Measurements from ENCODE around the gene PFDN6. TPM values are rescaled to one million over a fixed set of nuclear protein-coding genes. Genes with fewer than 3 reads are reported as not detected.

The PFDN6 gene
- total RNA-seq, 1 donor from 2014 or later = 52.1 TPM

- H3K4me3 Mint-ChIP-seq (ENCODE audit: low read depth) = peak overlapping the region; percentile 99
- TF ChIP-seq, protein P1, sequence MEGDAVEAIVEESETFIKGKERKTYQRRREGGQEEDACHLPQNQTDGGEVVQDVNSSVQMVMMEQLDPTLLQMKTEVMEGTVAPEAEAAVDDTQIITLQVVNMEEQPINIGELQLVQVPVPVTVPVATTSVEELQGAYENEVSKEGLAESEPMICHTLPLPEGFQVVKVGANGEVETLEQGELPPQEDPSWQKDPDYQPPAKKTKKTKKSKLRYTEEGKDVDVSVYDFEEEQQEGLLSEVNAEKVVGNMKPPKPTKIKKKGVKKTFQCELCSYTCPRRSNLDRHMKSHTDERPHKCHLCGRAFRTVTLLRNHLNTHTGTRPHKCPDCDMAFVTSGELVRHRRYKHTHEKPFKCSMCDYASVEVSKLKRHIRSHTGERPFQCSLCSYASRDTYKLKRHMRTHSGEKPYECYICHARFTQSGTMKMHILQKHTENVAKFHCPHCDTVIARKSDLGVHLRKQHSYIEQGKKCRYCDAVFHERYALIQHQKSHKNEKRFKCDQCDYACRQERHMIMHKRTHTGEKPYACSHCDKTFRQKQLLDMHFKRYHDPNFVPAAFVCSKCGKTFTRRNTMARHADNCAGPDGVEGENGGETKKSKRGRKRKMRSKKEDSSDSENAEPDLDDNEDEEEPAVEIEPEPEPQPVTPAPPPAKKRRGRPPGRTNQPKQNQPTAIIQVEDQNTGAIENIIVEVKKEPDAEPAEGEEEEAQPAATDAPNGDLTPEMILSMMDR (IDR thresholded peaks at IDR 0.05; ENCODE audit: unreplicated experiment) = no peak
Observed at GRCh38 chr6:33323623-33323948, 34.2 kb downstream of the PFDN6 start.

DNA sequence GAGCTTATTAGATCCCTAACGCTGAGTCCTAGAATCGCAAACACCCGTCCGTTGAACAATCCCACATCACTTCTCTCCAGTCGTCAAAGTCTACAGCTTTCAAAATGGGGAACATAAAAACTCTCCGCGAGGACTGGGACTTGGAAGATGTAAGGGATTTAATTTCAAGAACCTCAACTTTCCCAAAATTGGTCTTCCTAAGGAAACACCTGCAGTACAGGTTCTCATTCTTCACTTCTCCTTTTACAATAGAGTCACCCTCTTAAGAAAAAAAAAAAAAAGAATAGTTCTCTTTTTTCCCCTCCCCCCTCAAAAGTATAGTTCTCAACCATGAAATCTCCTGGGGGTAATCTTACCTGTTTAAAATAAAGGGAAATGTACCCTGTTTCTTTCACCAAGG, 34.7 kb downstream of the PFDN6 start:
- Mint-ChIP-seq H3K9me3 (ENCODE audit: low read depth) (no peaks in the 10 kb centered on the region), H3K36me3 (ENCODE audit: insufficient read depth) (peaks cover 12% of the 10 kb centered on the region), H3K27me3 (no peaks in the 10 kb centered on the region), H3K4me3 (ENCODE audit: low read depth) (peak overlapping the region; percentile 99), H3K27ac (peak overlapping the region; percentile 92), H3K4me1 (ENCODE audit: low read depth) (peaks cover 21% of the 10 kb centered on the region)
- DNase-seq (ENCODE audit: low spot score, unreplicated experiment) = no peak
- TF ChIP-seq, protein P1 (IDR thresholded peaks at IDR 0.05; ENCODE audit: unreplicated experiment) = no peak

More at GRCh38 chr6:33323623-33323948, 34.2 kb downstream of the PFDN6 start:
- peaks cover 24% of the 10 kb centered on the region for H3K4me1 Mint-ChIP-seq (ENCODE audit: low read depth)
- H3K9me3 Mint-ChIP-seq (ENCODE audit: low read depth) = no peaks in the 10 kb centered on the region
- peak overlapping the region; percentile 92 for H3K27ac Mint-ChIP-seq
- H3K36me3 Mint-ChIP-seq (ENCODE audit: insufficient read depth) = peaks cover 15% of the 10 kb centered on the region
- H3K27me3 Mint-ChIP-seq = no peaks in the 10 kb centered on the region
- no peak for DNase-seq (ENCODE audit: low spot score, unreplicated experiment)

GRCh38 chr6:33329058-33329457, 39.7 kb downstream of the PFDN6 start:
- TF ChIP-seq, protein P1 (IDR thresholded peaks at IDR 0.05; ENCODE audit: unreplicated experiment) = no peak
- Mint-ChIP-seq H3K4me3 (ENCODE audit: low read depth) (no peak overlapping the region), H3K9me3 (ENCODE audit: low read depth) (no peaks in the 10 kb centered on the region), H3K27me3 (no peaks in the 10 kb centered on the region), H3K27ac (no peak overlapping the region), H3K36me3 (ENCODE audit: insufficient read depth) (no peaks in the 10 kb centered on the region), H3K4me1 (ENCODE audit: low read depth) (no peaks in the 10 kb centered on the region)
- no peak for DNase-seq (ENCODE audit: low spot score, unreplicated experiment)

GRCh38 chr6:33330736-33331135, 41.3 kb downstream of the PFDN6 start:
- no peaks in the 10 kb centered on the region for H3K9me3 Mint-ChIP-seq (ENCODE audit: low read depth)
- no peak for DNase-seq (ENCODE audit: low spot score, unreplicated experiment)
- TF ChIP-seq, protein P1 (IDR thresholded peaks at IDR 0.05; ENCODE audit: unreplicated experiment) = no peak
- no peaks in the 10 kb centered on the region for H3K27me3 Mint-ChIP-seq
- H3K4me1 Mint-ChIP-seq (ENCODE audit: low read depth) = no peaks in the 10 kb centered on the region
- no peak overlapping the region for H3K4me3 Mint-ChIP-seq (ENCODE audit: low read depth)
- H3K27ac Mint-ChIP-seq = no peak overlapping the region
- H3K36me3 Mint-ChIP-seq (ENCODE audit: insufficient read depth) = no peaks in the 10 kb centered on the region

- H3K9me3 Mint-ChIP-seq (ENCODE audit: low read depth) = no peaks in the 10 kb centered on the region
- no peaks in the 10 kb centered on the region for H3K4me1 Mint-ChIP-seq (ENCODE audit: low read depth)
- H3K36me3 Mint-ChIP-seq (ENCODE audit: insufficient read depth) = no peaks in the 10 kb centered on the region
- no peak overlapping the region for H3K4me3 Mint-ChIP-seq (ENCODE audit: low read depth)
- TF ChIP-seq, protein P1 (IDR thresholded peaks at IDR 0.05; ENCODE audit: unreplicated experiment) = no peak
- no peak overlapping the region for H3K27ac Mint-ChIP-seq
- DNase-seq (ENCODE audit: low spot score, unreplicated experiment) = no peak
- no peaks in the 10 kb centered on the region for H3K27me3 Mint-ChIP-seq
Observed at GRCh38 chr6:33333666-33334065, 44.3 kb downstream of the PFDN6 start.

All from progenitor cell of endocrine pancreas (in vitro differentiated cells).